GM23338 (cell line): ENCODE results near the gene C1orf21. TPM values are rescaled to one million over a fixed set of nuclear protein-coding genes. Genes with fewer than 3 reads are reported as not detected.

Source experiments
- ATAC-seq: fragments of 200-7000 bp; cut with Tn5 transposase; 3 replicates; pipeline ENCODE4 v1.9.1; 2020
- DNase-seq: peaks from one replicate; pipeline ENCODE4 v3.0.0-alpha.2; 2015; ENCODE audit warnings: low spot score
- H2AFZ ChIP-seq: fragments of 200-600 bp; sonication (generic); 2 replicates; pipeline ENCODE4 v1.8.0; 2016; ENCODE audit warnings: antibody characterized with exemption, mild to moderate bottlenecking, moderate library complexity
- H3F3A ChIP-seq: fragments of 200-600 bp; sonication (generic); replicated peaks from 2 replicates; pipeline ENCODE4 v1.8.0; 2017; ENCODE audit warnings: antibody characterized with exemption, mixed run types, low read depth
- H3K27ac ChIP-seq: fragments of 200-600 bp; sonication (generic); 2 replicates; pipeline ENCODE4 v1.6.1; 2016; ENCODE audit warnings: low read depth
- H3K27me3 ChIP-seq: fragments of 200-600 bp; sonication (generic); 2 replicates; pipeline ENCODE4 v1.8.0; 2016; ENCODE audit warnings: mild to moderate bottlenecking, mixed run types, moderate library complexity; ENCODE audit not compliant: insufficient read depth
- H3K36me3 ChIP-seq: fragments of 200-600 bp; sonication (generic); 2 replicates; pipeline ENCODE4 v1.8.0; 2016; ENCODE audit warnings: mild to moderate bottlenecking; ENCODE audit not compliant: insufficient read depth
- H3K4me1 ChIP-seq: fragments of 200-600 bp; sonication (generic); 2 replicates; pipeline ENCODE4 v1.8.0; 2016; ENCODE audit warnings: mild to moderate bottlenecking, moderate library complexity; ENCODE audit not compliant: insufficient read depth
- H3K4me2 ChIP-seq: fragments of 200-600 bp; sonication (generic); 2 replicates; pipeline ENCODE4 v1.7.1; 2017; ENCODE audit warnings: mixed run types
- H3K4me3 ChIP-seq: fragments of 200-600 bp; sonication (generic); 2 replicates; pipeline ENCODE4 v1.6.1; 2016; ENCODE audit warnings: mixed run types
- H3K79me2 ChIP-seq: fragments of 200-600 bp; sonication (generic); replicated peaks from 2 replicates; pipeline ENCODE4 v1.8.0; 2017; ENCODE audit warnings: mild to moderate bottlenecking; ENCODE audit not compliant: insufficient read depth
- H3K9me2 ChIP-seq: fragments of 200-600 bp; sonication (generic); 2 replicates; pipeline ENCODE4 v1.8.0; 2017; ENCODE audit not compliant: insufficient read depth
- H4K20me1 ChIP-seq: fragments of 200-600 bp; sonication (generic); replicated peaks from 2 replicates; pipeline ENCODE4 v1.8.0; 2017; ENCODE audit warnings: mild to moderate bottlenecking; ENCODE audit not compliant: insufficient read depth
- H3K27ac Mint-ChIP-seq: 2 replicates; pipeline ENCODE4 v1.8.0; 2020; ENCODE audit warnings: inconsistent platforms, mild to moderate bottlenecking, moderate library complexity, mixed read lengths
- H3K27me3 Mint-ChIP-seq: 3 replicates; pipeline ENCODE4 v1.8.0; 2022; ENCODE audit warnings: low read depth, mild to moderate bottlenecking, moderate library complexity, mixed read lengths, inconsistent platforms; ENCODE audit not compliant: insufficient read depth, poor library complexity
- H3K36me3 Mint-ChIP-seq: 3 replicates; pipeline ENCODE4 v1.8.0; 2021; ENCODE audit warnings: low read depth, mild to moderate bottlenecking, inconsistent platforms, moderate library complexity, mixed read lengths
- H3K4me1 Mint-ChIP-seq: 3 replicates; pipeline ENCODE4 v1.8.0; 2020; ENCODE audit warnings: mild to moderate bottlenecking, inconsistent platforms, mixed read lengths
- H3K4me3 Mint-ChIP-seq: 3 replicates; pipeline ENCODE4 v1.8.0; 2021; ENCODE audit warnings: moderate library complexity, mild to moderate bottlenecking, inconsistent platforms, mixed read lengths
- H3K9me3 Mint-ChIP-seq: 3 replicates; pipeline ENCODE4 v1.8.0; 2020; ENCODE audit warnings: moderate library complexity, mild to moderate bottlenecking, inconsistent platforms, mixed read lengths
- EZH2phosphoT487 ChIP-seq: fragments of 200-600 bp; sonication (generic); IDR thresholded peaks from one replicate; pipeline ENCODE4 v1.8.1; 2018; ENCODE audit warnings: antibody characterized with exemption; ENCODE audit not compliant: unreplicated experiment
- JUNB ChIP-seq: IDR thresholded peaks from one replicate; pipeline ENCODE4 v1.6.1; 2016; ENCODE audit warnings: antibody characterized with exemption; ENCODE audit not compliant: unreplicated experiment
- POLR2AphosphoS5 ChIP-seq: IDR thresholded peaks from 2 replicates; pipeline ENCODE4 v1.6.1; 2016; ENCODE audit warnings: antibody characterized with exemption, low read depth
- REST ChIP-seq: IDR thresholded peaks from one replicate; pipeline ENCODE4 v1.6.1; 2018; ENCODE audit warnings: antibody characterized with exemption; ENCODE audit not compliant: unreplicated experiment
- STAT1 ChIP-seq: IDR thresholded peaks from one replicate; pipeline ENCODE4 v1.6.1; 2016; ENCODE audit warnings: antibody characterized with exemption; ENCODE audit not compliant: unreplicated experiment
- ZNF114 ChIP-seq: fragments of 250-450 bp; sonication (Bioruptor Pico); IDR thresholded peaks from 2 replicates; pipeline ENCODE4 v1.5.0; 2020; ENCODE audit warnings: mild to moderate bottlenecking, moderate library complexity
- ZNF331 ChIP-seq: fragments of 250-450 bp; sonication (Bioruptor Pico); IDR thresholded peaks from 2 replicates; pipeline ENCODE4 v1.5.0; 2020; ENCODE audit warnings: low read depth, mild to moderate bottlenecking, moderate library complexity
- ZNF462 ChIP-seq: fragments of 250-450 bp; sonication (Bioruptor Pico); IDR thresholded peaks from 2 replicates; pipeline ENCODE4 v1.5.0; 2020; ENCODE audit warnings: mild to moderate bottlenecking, moderate library complexity
- polyA plus RNA-seq: library from polyadenylated mRNA; unstranded; fragments of >200 nt; fragmentation: Nextera tagmentation; extraction: Ambion mirVana; gene quantifications from 2 replicates; pipeline ENCODE4 v1.2.1, GENCODE V29; 2016
- total RNA-seq: library from RNA; depleted of rRNA; stranded (reverse); fragments of >200 nt; shearing (Covaris generic); gene quantifications from 2 replicates; pipeline ENCODE4 v1.2.3, GENCODE V29; 2014

C1orf21 gene
- total and polyA plus RNA-seq, 2 experiments from 2014 or later = 28.0 to 40.4 TPM

- Histone ChIP-seq H3K9me2 (no peaks in the 10 kb centered on the region), H3K4me1 (no peaks in the 10 kb centered on the region), H3K4me3 (no peak overlapping the region), H3K27me3 (no peaks in the 10 kb centered on the region), H3K79me2 (no peaks in the 10 kb centered on the region), H4K20me1 (no peaks in the 10 kb centered on the region), H3F3A (no peaks in the 10 kb centered on the region), H2AFZ (no peak overlapping the region), H3K27ac (no peak overlapping the region), H3K36me3 (no peaks in the 10 kb centered on the region; the same call in 1 of the 2 replicates), H3K4me2 (no peak overlapping the region)
- ATAC-seq (no peak), DNase-seq (no peak)
- TF ChIP-seq JUNB (no peak), REST (no peak), ZNF114 (CRISPR knock-in tag) (no peak), STAT1 (no peak)
- H3K27me3 Mint-ChIP-seq = peaks cover 3% of the 10 kb centered on the region
- no peak overlapping the region for H3K27ac Mint-ChIP-seq
- H3K9me3 Mint-ChIP-seq = peaks cover 8% of the 10 kb centered on the region
- peaks cover 3% of the 10 kb centered on the region; the same call in 1 of the 3 replicates for H3K36me3 Mint-ChIP-seq
- no peak overlapping the region for H3K4me3 Mint-ChIP-seq
- H3K4me1 Mint-ChIP-seq = no peaks in the 10 kb centered on the region
Measured at GRCh38 chr1:184648160-184648855, 261.5 kb downstream of the C1orf21 start.

- H2AFZ ChIP-seq = no peak overlapping the region
- Mint-ChIP-seq H3K4me3 (no peak overlapping the region), H3K27ac (no peak overlapping the region), H3K9me3 (peaks cover 8% of the 10 kb centered on the region), H3K4me1 (no peaks in the 10 kb centered on the region), H3K27me3 (peaks cover 3% of the 10 kb centered on the region), H3K36me3 (peaks cover 3% of the 10 kb centered on the region; the same call in 1 of the 3 replicates)
- no peaks in the 10 kb centered on the region for H3K9me2 ChIP-seq
- H3K79me2 ChIP-seq = no peaks in the 10 kb centered on the region
- no peaks in the 10 kb centered on the region for H3K4me1 ChIP-seq
- no peak for DNase-seq
- ATAC-seq = no peak
- no peaks in the 10 kb centered on the region; the same call in 1 of the 2 replicates for H3K36me3 ChIP-seq
- no peak overlapping the region for H3K27ac ChIP-seq
- H3K4me2 ChIP-seq = no peak overlapping the region
- no peaks in the 10 kb centered on the region for H3F3A ChIP-seq
- H4K20me1 ChIP-seq = no peaks in the 10 kb centered on the region
- no peak overlapping the region for H3K4me3 ChIP-seq
- H3K27me3 ChIP-seq = no peaks in the 10 kb centered on the region
- no peak for TF ChIP-seq EZH2phosphoT487
- no peak for TF ChIP-seq REST
- no peak for TF ChIP-seq ZNF462 (CRISPR knock-in tag)
- TF ChIP-seq ZNF331 (CRISPR knock-in tag) = no peak
- no peak for TF ChIP-seq POLR2AphosphoS5
Measured at GRCh38 chr1:184648856-184649201, 262.0 kb downstream of the C1orf21 start.
